ENCODE data around the gene PJA2. TPM values are rescaled to one million over a fixed set of nuclear protein-coding genes. Genes with fewer than 3 reads are reported as not detected.

Gene PJA2
- total and polyA plus RNA-seq, 2 of the 8 experiments (the other 6 are each of a cell fraction or from before 2014, with no cell fraction given) = 15.3 to 47.7 TPM

GRCh38 chr5:109439590-109439989 lies 29.8 kb upstream of the PJA2 start (continued):
- no peak for TF ChIP-seq RFX5 (IDR thresholded peaks at IDR 0.05; ENCODE audit: borderline replicate concordance, low read depth, low read length)
- no peak for TF ChIP-seq USF2 (IDR thresholded peaks at IDR 0.05; ENCODE audit: low read length)
- TF ChIP-seq TAF7 (optimal IDR thresholded peaks at IDR 0.05; ENCODE audit: borderline replicate concordance, low read depth, low read length) = no peak

Measured in H1 (cell line).